Gastrocnemius medialis (tissue), 4 donors: ENCODE data around the gene PPM1F. TPM values are rescaled to one million over a fixed set of nuclear protein-coding genes. Genes with fewer than 3 reads are reported as not detected.
"Not testable (repeated sequence)": the region's sequence is repeated elsewhere in the genome, so short reads cannot be mapped to it uniquely, and the experiment has no call there.

Experiments
- ATAC-seq, 2 donors: fragments of 150-250 bp; one replicate each; pipeline ENCODE4 v1.9.1; 2016
- DNase-seq, 2 donors: peaks; one replicate each; pipeline ENCODE4 v3.0.0-alpha.2; 2019
- H3K27ac ChIP-seq, 4 donors: fragments of 200-600 bp; sonication (generic); 1 replicate in 1 of 4; 2 replicates in 3 of 4; pipeline ENCODE4 v1.5.1; 2016 to 2018; ENCODE audit warnings: mild to moderate bottlenecking in 2 of 4, moderate library complexity in 1 of 4
- H3K27me3 ChIP-seq, 3 donors: fragments of 200-600 bp; sonication (generic) in 2 of 3; 1 replicate in 1 of 3; 2 replicates in 2 of 3; pipeline versions ENCODE4 v1.5.1 to v1.6.0; 2016 to 2019; ENCODE audit warnings: mild to moderate bottlenecking in 1 of 3, moderate library complexity in 1 of 3
- H3K36me3 ChIP-seq, 2 donors: fragments of 200-600 bp; sonication (generic) in 1 of 2; one replicate each; pipeline ENCODE4 v1.5.1; 2017 to 2018
- H3K4me1 ChIP-seq, 2 donors: fragments of 200-600 bp; sonication (generic) in 1 of 2; one replicate each; pipeline ENCODE4 v1.5.1; 2016 to 2017; ENCODE audit warnings: mild to moderate bottlenecking in 2 of 2
- H3K4me3 ChIP-seq, 4 donors: fragments of 200-600 bp; sonication (generic) in 3 of 4; 1 replicate in 1 of 4; 2 replicates in 3 of 4; pipeline ENCODE4 v1.5.1; 2016 to 2019; ENCODE audit warnings: mild to moderate bottlenecking in 2 of 4
- H3K9me3 ChIP-seq, 3 donors: fragments of 200-600 bp; sonication (generic) in 2 of 3; 1 replicate in 1 of 3; 2 replicates in 2 of 3; pipeline ENCODE4 v1.5.1; 2016 to 2019
- POLR2A ChIP-seq, 2 donors: fragments of 450-650 bp; IDR thresholded peaks; one replicate each; pipeline ENCODE4 v1.6.1; 2017; ENCODE audit warnings: antibody characterized with exemption in 2 of 2, mild to moderate bottlenecking in 2 of 2, moderate library complexity in 2 of 2
- in situ Hi-C, 4 donors: fragments of 200-750 bp; cut with MboI; loops; one replicate each; pipeline versions ENCODE4 v1.15.0 to v1.8.0; 2017; ENCODE audit warnings: low sequenced_read_pairs in 4 of 4
- intact Hi-C: fragments of 100-400 bp; cut with DNase I; formaldehyde crosslinking; loops from one replicate; pipeline ENCODE4 v1.15.1; 2023; ENCODE audit warnings: low total_unique reads
- total RNA-seq, 4 donors: library from RNA; depleted of rRNA; stranded (reverse); fragments of >200 nt; gene quantifications; one replicate each; pipeline versions ENCODE4 v1.1.0 to v1.2.3, GENCODE V29; 2016
- TF ChIP-seq, protein P1 (sequence below), 5 experiments: fragments of 450-650 bp in 3 of 5; fragments of 200-600 bp in 2 of 5; sonication (generic) in 2 of 5; IDR thresholded peaks in 4 of 5; conservative IDR thresholded peaks in 1 of 5; 1 replicate in 4 of 5; 2 replicates in 1 of 5; pipeline ENCODE4 v1.5.1; 2016 to 2019; ENCODE audit warnings: antibody characterized with exemption in 5 of 5, mild to moderate bottlenecking in 3 of 5, moderate library complexity in 3 of 5

Gene PPM1F
- total RNA-seq, 4 donors from 2014 or later: 10.2 to 13.8 (median 11.0) TPM

DNA sequence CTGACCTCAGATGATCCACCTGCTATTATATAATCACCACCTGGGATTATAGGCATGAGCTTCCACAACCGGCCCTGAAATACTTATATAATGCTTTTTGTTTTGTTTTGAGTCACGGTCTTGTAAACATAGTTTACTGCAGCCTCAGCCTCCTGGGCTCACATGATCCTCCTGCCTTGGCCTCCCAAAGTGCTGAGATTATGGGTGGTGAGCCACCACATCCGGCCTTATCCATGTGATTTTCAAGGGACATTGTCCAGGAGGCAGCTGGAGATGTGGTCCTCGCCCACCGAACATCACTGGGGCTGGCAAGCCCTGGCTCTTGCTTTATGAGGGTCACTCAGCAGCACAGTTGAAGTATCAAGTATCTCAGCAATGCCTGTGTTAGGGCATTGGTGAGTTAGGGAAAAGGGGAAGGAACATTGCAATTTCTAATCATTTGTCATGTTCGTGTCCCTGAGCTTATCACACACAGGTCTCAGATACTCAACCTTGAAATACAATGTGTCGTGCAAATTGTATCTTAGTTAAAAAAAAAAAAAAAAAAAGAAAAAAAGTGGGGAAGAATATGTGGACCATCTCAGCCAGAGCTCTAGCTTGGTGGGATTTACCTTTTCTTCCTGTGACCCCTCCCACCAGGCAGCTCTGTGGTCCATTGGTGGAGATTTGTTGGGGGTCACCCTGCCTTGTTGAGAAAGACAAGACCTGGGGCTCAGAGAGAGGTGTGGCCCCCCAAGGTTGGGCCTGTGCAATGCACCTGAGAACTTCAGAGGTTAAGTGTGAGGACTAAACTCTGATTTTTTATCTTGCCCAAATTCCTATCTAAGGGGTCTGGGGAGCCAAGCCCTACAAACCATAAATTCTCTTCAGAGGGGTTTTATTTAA is 44.8 kb downstream of the PPM1F start:
- Histone ChIP-seq H3K4me3 (no peak overlapping the region), H3K27me3 (no peaks in the 10 kb centered on the region), H3K36me3 (no peaks in the 10 kb centered on the region), H3K9me3 (no peaks in the 10 kb centered on the region), H3K27ac (no peak overlapping the region), H3K4me1 (no peaks in the 10 kb centered on the region)
- DNase-seq (no peak), ATAC-seq (no peak)
- intact Hi-C loops: no loop called here
- in situ Hi-C loops: no loop called here
- TF ChIP-seq POLR2A (IDR thresholded peaks at IDR 0.05): no peak
- TF ChIP-seq, protein P1, sequence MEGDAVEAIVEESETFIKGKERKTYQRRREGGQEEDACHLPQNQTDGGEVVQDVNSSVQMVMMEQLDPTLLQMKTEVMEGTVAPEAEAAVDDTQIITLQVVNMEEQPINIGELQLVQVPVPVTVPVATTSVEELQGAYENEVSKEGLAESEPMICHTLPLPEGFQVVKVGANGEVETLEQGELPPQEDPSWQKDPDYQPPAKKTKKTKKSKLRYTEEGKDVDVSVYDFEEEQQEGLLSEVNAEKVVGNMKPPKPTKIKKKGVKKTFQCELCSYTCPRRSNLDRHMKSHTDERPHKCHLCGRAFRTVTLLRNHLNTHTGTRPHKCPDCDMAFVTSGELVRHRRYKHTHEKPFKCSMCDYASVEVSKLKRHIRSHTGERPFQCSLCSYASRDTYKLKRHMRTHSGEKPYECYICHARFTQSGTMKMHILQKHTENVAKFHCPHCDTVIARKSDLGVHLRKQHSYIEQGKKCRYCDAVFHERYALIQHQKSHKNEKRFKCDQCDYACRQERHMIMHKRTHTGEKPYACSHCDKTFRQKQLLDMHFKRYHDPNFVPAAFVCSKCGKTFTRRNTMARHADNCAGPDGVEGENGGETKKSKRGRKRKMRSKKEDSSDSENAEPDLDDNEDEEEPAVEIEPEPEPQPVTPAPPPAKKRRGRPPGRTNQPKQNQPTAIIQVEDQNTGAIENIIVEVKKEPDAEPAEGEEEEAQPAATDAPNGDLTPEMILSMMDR (IDR thresholded peaks at IDR 0.05 in 4 of 5, conservative IDR thresholded peaks at IDR 0.05 in 1 of 5): no peak

DNA sequence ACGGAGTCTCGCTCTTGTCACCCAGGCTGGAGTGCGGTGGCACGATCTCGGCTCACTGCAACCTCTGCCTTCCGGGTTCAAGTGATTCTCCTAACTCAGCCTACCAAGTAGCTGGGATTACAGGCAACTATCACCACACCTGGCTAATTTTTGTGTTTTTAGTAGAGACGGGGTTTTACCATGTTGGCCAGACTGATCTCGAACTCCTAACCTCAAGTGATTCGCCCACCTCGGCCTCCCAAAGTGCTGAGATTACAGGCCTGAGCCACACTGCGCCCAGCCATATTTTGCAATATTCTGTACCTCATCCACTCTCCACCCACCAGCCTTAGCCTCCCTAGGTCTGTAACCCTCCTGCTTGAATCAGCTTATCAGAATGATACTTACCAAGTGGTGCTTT is 47.4 kb downstream of the PPM1F start:
- H3K36me3 ChIP-seq, in situ Hi-C loops, H3K9me3 ChIP-seq, H3K4me1 ChIP-seq, intact Hi-C loops, ATAC-seq, H3K27me3 ChIP-seq, H3K4me3 ChIP-seq, H3K27ac ChIP-seq, DNase-seq: not testable (repeated sequence)

DNA sequence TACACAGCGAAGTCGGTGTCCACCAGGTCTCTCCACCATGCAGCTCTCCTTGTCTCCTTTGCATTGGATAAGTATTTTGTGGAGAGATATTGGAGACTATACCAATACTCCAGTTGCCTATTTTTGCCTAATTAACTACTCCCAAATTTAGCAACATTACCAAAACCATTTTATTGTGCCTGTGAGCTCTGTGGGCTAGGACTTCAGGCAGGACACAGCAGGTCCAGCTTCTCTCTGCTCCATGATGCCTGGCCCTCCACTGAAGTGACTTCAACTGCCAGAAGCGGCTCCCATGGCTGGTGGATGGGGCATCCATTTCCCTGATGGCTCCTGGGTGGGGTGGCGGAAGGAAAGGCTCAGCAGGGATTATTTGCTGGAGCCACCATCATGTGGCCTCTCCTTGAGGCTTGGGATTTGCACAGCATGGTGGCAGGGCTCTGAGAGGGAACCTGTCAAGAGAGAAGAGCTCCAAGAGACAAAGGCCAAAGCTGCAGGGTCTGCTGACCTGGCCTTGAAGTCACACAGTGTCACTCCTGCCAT is 48.3 kb downstream of the PPM1F start:
- DNase-seq: no peak
- no peak for ATAC-seq

DNA sequence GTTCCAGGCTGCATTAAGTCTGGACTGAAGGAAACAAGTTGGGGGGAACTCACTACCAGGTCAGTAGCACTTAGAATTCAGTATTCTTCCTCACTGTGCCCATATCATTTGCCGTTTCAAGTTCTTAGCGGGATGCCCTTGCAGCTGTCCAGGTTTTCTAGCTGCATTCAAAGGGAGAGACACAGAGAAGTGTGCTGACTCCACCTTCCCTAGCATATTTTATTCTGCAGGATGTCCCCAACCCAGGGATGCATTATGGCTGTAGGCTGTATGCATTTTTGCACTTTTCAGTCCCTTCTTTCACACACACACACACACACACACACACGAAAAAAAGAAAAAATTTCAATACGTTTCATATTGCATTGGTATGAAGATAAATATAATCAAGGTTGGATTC is 49.4 kb downstream of the PPM1F start:
- no peak for DNase-seq
- Histone ChIP-seq H3K4me1 (no peaks in the 10 kb centered on the region), H3K9me3 (no peaks in the 10 kb centered on the region), H3K36me3 (no peaks in the 10 kb centered on the region), H3K4me3 (no peak overlapping the region), H3K27me3 (no peaks in the 10 kb centered on the region), H3K27ac (no peak overlapping the region)
- intact Hi-C loops: no loop called here
- in situ Hi-C loops: no loop called here
- ATAC-seq: no peak
- TF ChIP-seq, protein P1 (IDR thresholded peaks at IDR 0.05 in 4 of 5, conservative IDR thresholded peaks at IDR 0.05 in 1 of 5): no peak
- TF ChIP-seq POLR2A (IDR thresholded peaks at IDR 0.05): no peak

More for the DNA sequence above, 48.3 kb downstream of the PPM1F start:
- no peaks in the 10 kb centered on the region for H3K9me3 ChIP-seq
- no peak overlapping the region for H3K4me3 ChIP-seq
- H3K36me3 ChIP-seq: no peaks in the 10 kb centered on the region
- in situ Hi-C loops (no loop called here), intact Hi-C loops (no loop called here)
- H3K27me3 ChIP-seq: no peaks in the 10 kb centered on the region
- H3K27ac ChIP-seq: no peak overlapping the region
- TF ChIP-seq, protein P1 (IDR thresholded peaks at IDR 0.05 in 4 of 5, conservative IDR thresholded peaks at IDR 0.05 in 1 of 5): no peak
- no peak for TF ChIP-seq POLR2A (IDR thresholded peaks at IDR 0.05)
- no peaks in the 10 kb centered on the region for H3K4me1 ChIP-seq

DNA sequence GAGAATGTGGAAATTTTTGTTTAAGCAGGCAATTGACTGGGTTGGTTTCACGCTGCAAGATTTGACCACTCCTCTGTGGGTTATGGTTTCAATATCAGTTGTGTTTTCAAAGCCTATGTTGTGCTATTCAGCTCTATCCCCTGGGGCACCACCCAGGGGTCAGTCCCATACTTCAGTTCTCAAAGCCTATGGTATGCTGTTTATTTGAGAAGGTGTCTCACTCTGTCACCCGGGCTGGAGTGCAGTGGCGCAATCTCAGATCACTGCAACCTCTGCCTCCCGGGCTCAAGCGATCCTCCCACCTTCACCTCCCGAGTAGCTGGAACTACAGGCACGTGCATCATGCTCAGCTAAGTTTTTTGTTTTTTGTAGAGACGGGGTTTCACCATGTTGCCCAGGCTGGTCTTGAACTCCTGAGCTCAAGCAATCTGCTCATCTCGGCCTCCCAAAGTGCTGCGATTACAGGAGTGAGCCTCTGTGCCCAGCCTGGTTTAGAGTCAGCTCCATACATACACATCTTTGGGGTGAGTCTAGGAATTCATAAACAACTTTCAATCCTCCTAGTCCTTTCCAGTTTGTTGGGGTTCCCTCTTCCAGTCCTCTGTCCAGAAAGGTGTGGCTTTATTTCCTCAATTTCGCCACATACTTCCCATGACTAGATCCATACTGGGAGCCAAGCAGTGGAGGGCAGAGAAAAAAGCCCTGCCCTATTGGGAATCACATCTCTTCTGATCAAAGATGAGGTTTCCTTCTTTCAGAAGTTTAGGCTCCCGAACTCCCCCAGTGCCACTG is 50.2 kb downstream of the PPM1F start:
- H3K4me1 ChIP-seq: no peaks in the 10 kb centered on the region
- no peaks in the 10 kb centered on the region for H3K9me3 ChIP-seq
- DNase-seq: no peak
- in situ Hi-C loops (no loop called here), intact Hi-C loops (no loop called here)
- H3K4me3 ChIP-seq: no peak overlapping the region
- no peak overlapping the region for H3K27ac ChIP-seq
- no peak for TF ChIP-seq POLR2A (IDR thresholded peaks at IDR 0.05)
- TF ChIP-seq, protein P1 (IDR thresholded peaks at IDR 0.05 in 4 of 5, conservative IDR thresholded peaks at IDR 0.05 in 1 of 5): no peak
- H3K36me3 ChIP-seq: no peaks in the 10 kb centered on the region
- no peaks in the 10 kb centered on the region for H3K27me3 ChIP-seq
- ATAC-seq: no peak
